Renal cortex interstitium (tissue), 15 donors: ENCODE measurements around the gene CDHR3. TPM values are rescaled to one million over a fixed set of nuclear protein-coding genes. Genes with fewer than 3 reads are reported as not detected.

ENCODE experiments used
- DNase-seq, 11 donors: peaks; one replicate each; pipeline ENCODE4 v3.0.0-alpha.2; 2013; ENCODE audit warnings: low read depth in 9 of 11, low spot score in 4 of 11; ENCODE audit errors: extremely low read depth in 1 of 11
- long read RNA-seq, 16 experiments: transcript quantifications; one replicate each; lab custom pipeline, GENCODE V29; 2026
- polyA plus RNA-seq, 3 donors: library from polyadenylated mRNA; unstranded; fragments of 120-200 nt; gene quantifications; one replicate each; pipeline ENCODE4 v1.2.1, GENCODE V29; 2013; ENCODE audit not compliant: insufficient read length in 3 of 3

CDHR3 gene
- 10 to 100 TPM in 1 of 3 donors, 1 to 10 TPM in 2; 8.0 to 12.1 (median 8.8) TPM for polyA plus RNA-seq
- long read RNA-seq, donor 1, result 0 reads
- long read RNA-seq, donor 2, result 0 reads
- long read RNA-seq, donor 3, result 0 reads
- long read RNA-seq, donor 4, partial matches to known transcripts, result 0 of 1 reads
- long read RNA-seq, donor 4, other reads (novel, unspliced or antisense), result 0 of 1 reads
- long read RNA-seq, donor 5, result 0 reads
- long read RNA-seq, donor 6, result 0 reads
- long read RNA-seq, donor 7, result 0 reads
- long read RNA-seq, donor 8, result 0 reads
- long read RNA-seq, donor 9, result 0 reads
- long read RNA-seq, donor 10, result 0 reads
- long read RNA-seq, donor 11, result 0 reads
- long read RNA-seq, donor 12, result 0 reads
- long read RNA-seq, donor 13, result 0 reads
- long read RNA-seq, donor 14, result 0 reads
- long read RNA-seq, donor 15, result 0 reads
- long read RNA-seq, donor 16, result 0 reads

- no peak for DNase-seq
These were observed at the start of gene CDHR3 for GRCh38 chr7:105963038-105963667. Gene CDHR3, plus strand, starts transcription at chr7:105963264. Its CDS starts 55 bp downstream, at chr7:105963319.

DNA sequence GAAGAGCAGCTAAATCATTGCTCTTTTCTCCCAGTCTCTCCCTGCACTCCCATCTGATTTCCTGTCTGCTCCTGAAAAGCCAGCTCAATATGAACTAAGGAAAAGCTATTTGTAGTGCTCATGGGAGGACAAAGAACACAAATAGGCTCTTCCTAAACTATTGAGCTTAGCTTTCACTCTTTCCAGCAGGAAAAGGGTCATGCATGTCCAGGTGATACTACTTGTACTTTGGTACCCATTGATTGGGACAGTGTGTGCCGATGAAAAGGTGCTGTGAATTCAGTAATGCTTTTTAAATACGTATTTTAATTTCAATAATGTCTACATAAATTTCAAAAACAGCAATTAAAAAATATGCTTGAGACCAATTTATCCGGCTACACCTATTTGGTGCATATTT lies 49.1 kb upstream of the CDHR3 start:
- DNase-seq, result no peak

DNA sequence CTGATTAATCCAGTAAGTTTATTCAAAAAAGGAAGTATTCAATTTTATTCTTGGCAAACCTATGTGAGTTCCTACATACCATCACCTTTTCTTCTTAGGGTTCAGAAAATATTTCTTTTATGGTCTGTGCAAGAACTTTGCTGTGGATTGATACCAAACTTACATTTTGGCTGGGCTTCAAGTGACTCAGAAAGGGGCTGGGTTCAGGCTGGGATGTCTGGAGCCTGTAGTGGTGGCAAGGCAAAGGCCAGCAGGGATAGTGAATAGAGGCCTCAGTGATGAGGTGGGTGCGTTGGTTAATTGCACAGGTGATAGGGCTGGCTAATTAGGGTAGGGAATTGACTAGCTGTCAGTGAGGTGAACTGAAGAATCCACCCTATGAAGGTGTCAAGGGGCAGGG lies 46.5 kb upstream of the CDHR3 start:
- DNase-seq, result no peak

DNA sequence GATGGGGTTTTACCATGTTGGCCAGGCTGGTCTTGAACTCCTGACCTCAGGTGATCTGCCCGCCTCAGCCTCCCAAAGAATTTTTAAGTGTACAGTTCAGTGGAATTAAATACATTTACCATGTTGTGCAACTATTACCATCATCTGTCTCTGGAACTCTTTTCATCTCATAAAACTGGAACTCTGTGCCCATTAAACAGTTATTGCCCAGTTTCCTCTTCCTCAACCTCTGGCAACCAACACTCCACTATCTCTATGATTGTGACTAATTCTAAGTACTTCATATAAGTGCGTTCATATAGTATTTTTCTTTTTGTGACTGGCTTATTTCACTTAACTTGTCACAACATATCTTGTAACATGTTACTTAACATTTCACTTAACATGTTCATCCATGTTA lies 45.4 kb upstream of the CDHR3 start:
- no peak for DNase-seq

- DNase-seq, result no peak
These were observed 42.3 kb upstream of the CDHR3 start for GRCh38 chr7:105920766-105921165.

DNA sequence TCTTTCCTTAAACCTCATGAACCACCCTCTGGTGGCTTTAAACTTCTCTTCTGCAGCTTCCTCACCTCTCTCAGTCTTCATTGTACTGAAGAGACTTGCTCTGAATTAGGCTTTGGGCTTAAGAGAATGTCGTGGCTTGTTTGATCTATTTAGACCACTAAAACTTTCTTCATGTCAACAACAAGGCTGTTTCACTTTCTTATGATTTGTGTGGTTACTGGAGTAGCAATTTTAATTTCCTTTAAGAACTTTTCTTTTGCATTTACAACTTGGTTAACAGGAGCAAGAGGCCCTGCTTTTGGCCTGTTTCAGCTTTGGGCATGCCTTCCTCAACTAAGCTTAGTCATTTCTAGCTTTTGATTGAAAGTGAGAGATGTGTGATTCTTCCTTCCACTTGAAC lies 38.1 kb upstream of the CDHR3 start:
- DNase-seq, result no peak

- DNase-seq, result no peak
These were observed 36.9 kb upstream of the CDHR3 start for GRCh38 chr7:105926131-105926530.

GRCh38 chr7:105931179-105931578 lies 31.9 kb upstream of the CDHR3 start:
- DNase-seq, result no peak

- no peak for DNase-seq
These were observed 30.1 kb upstream of the CDHR3 start for GRCh38 chr7:105932835-105933477.

GRCh38 chr7:105934572-105935185 lies 28.4 kb upstream of the CDHR3 start:
- DNase-seq, result peak; percentile 4 to 31 (median 18)

DNA sequence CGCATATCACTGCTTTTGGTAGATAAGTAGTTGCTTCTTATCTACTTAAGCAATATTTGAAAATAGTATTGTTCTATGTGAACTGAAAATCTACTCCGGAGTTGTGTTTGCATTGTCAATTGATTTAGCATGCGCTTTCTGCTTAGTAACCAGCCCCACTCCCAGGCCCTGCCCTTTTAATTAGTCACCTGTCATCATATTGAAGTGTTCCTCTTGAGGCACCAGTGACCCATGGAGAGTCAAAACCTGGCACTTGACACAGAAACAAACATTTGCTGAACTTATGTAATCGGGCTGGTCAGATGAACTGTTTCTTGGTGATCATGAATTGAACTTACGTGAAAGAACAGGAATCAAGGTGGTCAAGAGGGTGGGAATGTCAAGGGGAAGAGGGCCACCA lies 27.8 kb upstream of the CDHR3 start:
- no peak for DNase-seq

DNA sequence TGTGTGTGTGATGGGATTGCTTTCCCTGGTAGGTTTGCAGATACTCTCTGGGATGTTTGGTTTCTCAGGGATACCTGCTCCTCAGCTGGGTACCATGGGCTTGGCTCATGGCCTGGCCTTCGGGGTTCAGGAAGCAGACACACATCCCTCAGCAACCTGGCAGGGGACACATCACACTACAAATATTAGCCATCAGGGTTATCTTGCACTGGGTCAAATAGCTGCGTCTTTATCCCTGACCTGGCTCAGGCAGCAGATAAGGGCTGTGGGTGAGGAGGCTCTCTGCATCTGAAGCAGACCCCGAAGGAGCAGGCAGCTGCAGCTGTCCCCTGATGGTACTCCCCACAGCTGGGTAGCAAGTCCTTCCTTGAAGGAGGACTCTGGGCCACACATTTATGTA lies 25.7 kb upstream of the CDHR3 start:
- no peak for DNase-seq

- DNase-seq, result peak in 2 of 11 donors; percentile 4 to 9
These were observed 23.0 kb upstream of the CDHR3 start for GRCh38 chr7:105940109-105940508.

DNA sequence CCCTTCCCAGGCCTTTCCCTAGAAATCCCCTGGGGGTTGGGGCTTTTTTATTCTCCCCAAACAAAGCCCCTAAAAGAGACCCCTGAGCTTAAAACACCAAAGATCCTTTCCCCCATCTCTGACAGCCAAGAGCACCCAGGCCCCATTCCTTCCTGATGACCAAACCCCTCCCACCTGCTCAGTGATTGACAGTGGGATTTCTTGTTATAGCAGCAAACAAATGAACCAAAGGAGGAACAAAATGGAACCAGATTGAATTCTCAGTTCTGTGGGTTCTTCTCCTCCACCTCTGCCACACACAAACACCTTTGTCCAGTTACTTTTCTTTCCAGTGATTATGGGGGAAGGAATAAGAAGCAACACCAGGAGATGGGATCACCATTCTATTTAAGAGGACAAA lies 21.5 kb upstream of the CDHR3 start:
- DNase-seq, result no peak

DNA sequence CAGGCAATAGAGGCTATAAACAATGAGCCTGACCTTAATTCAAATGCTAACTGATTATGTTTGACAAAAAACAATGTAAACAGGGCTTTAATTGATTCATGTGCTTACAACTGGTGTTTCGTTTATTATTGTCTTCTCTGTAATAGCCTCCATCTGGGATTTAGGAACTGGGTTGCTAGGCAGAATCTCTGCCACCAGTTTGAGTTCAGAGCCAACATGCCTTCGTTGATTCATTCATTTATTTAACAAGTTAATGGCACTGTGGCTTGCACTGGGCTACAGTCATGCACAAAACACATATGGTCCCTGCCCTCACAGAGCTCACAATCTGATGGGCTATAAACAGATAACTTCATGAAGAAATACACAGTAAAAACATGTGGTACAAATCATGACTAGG lies 19.6 kb upstream of the CDHR3 start:
- DNase-seq, result no peak

DNA sequence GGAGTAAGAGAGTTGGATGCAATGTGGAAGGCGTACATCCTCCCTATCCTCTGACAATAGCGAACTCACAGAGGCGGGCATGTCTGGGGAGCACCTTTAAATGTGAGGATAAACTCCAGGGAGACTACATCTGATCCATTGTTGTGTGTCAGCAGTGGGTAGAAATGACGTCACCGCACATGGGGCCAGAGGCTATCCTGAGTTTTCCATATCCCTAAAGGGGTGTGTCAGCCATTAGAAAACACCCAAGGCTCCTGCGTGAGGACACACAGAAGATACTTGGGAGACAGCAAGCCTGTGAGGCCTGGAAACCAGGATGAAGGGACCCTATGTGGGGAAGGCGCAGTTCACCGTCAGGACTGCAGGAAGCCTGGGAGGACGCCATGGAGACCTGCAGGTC lies 17.2 kb upstream of the CDHR3 start:
- no peak for DNase-seq

DNA sequence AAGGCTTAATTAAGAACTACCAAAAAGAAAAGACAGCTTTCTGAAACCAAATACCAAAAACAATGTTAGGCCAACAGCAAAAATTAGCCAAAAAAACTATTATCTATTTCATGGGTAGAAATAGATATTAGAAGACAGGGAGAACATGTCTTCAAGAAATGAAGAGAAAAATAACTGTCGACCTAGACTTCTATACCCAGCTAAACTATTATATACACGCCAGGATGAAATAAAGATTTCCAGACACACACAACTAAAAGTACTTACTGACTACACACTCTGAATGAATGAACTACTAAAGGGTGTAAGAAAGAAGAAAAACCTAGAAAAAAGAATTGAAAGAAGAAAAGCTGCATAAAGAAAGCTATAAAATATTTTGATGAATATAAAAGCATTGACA lies 11.5 kb upstream of the CDHR3 start:
- no peak for DNase-seq

DNA sequence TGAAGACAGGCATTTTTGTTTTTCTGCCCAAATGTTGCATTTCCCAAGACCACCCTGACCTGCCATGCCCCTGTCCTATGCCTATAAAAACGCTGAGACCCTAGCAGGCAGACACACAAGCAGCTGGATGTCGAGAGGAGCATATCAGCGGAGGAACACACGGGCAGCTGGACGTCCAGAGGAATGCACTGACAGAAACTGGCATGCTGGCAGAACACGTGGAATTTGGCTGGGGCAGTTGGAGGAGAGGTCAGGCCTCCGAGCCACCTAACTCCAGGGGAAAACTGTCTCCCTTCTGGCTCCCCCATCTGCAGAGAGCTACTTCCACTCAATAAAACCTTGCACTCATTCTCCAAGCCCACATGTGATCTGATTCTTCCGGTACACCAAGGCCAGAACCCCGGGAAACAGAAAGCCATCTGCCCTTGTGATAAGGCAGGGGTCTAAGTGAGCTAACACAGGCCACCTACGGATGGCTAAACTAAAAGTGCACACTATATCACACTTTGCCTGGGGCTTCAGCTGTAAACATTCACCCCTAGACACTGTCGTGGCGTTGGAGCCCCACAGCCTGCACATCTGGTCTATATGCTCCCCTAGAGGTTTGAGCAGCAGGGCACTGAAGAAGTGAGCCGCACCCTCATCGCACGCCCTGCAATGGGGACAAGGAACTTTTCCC lies 10.0 kb upstream of the CDHR3 start:
- DNase-seq, result no peak

- no peak for DNase-seq
These were observed 8.4 kb upstream of the CDHR3 start for GRCh38 chr7:105954711-105955110.
